Fibroblast of villous mesenchyme (primary cell): Measurements from ENCODE around the gene DUS3L. TPM values are rescaled to one million over a fixed set of nuclear protein-coding genes. Genes with fewer than 3 reads are reported as not detected.

Source experiments
- DNase-seq: peaks from one replicate; pipeline ENCODE4 v3.0.0-alpha.2; 2010; ENCODE audit warnings: low read depth
- H3K4me3 ChIP-seq: 2 replicates; pipeline ENCODE4 v1.5.1; 2011; ENCODE audit warnings: low read depth, mild to moderate bottlenecking, low read length
- total RNA-seq: library from RNA; depleted of rRNA; stranded (reverse); fragments of >200 nt; gene quantifications from 2 replicates; pipeline ENCODE4 v1.2.3, GENCODE V29; 2012
- TF ChIP-seq, protein P1 (sequence below): IDR thresholded peaks from 2 replicates; pipeline ENCODE4 v1.5.1; 2012; ENCODE audit warnings: low read depth, mild to moderate bottlenecking, low read length; ENCODE audit not compliant: insufficient read depth

The DUS3L gene
- total RNA-seq, 1 donor: 19.9 TPM

DNA sequence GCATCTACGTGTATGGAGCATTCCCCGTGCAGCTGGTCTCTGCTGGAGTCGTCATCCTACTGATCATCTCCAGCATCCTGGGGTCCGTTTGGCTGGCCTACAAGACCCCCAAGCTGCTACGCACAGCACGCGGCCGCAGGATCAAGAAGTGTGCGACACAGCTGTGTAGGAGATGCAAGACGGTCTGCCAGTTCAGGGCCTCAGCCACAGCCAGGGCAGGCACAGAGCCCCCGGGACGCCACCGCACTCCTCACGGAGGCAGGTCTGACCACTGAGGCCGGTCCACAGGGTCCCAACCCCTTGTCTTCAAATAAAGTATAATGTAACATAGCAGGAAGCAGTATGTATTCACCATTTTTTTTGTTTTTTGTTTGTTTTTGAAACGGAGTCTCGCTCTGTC lies 12.6 kb downstream of the DUS3L start:
- DNase-seq: no peak
- TF ChIP-seq, protein P1, sequence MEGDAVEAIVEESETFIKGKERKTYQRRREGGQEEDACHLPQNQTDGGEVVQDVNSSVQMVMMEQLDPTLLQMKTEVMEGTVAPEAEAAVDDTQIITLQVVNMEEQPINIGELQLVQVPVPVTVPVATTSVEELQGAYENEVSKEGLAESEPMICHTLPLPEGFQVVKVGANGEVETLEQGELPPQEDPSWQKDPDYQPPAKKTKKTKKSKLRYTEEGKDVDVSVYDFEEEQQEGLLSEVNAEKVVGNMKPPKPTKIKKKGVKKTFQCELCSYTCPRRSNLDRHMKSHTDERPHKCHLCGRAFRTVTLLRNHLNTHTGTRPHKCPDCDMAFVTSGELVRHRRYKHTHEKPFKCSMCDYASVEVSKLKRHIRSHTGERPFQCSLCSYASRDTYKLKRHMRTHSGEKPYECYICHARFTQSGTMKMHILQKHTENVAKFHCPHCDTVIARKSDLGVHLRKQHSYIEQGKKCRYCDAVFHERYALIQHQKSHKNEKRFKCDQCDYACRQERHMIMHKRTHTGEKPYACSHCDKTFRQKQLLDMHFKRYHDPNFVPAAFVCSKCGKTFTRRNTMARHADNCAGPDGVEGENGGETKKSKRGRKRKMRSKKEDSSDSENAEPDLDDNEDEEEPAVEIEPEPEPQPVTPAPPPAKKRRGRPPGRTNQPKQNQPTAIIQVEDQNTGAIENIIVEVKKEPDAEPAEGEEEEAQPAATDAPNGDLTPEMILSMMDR: no peak
- H3K4me3 ChIP-seq: no peak overlapping the region

DNA sequence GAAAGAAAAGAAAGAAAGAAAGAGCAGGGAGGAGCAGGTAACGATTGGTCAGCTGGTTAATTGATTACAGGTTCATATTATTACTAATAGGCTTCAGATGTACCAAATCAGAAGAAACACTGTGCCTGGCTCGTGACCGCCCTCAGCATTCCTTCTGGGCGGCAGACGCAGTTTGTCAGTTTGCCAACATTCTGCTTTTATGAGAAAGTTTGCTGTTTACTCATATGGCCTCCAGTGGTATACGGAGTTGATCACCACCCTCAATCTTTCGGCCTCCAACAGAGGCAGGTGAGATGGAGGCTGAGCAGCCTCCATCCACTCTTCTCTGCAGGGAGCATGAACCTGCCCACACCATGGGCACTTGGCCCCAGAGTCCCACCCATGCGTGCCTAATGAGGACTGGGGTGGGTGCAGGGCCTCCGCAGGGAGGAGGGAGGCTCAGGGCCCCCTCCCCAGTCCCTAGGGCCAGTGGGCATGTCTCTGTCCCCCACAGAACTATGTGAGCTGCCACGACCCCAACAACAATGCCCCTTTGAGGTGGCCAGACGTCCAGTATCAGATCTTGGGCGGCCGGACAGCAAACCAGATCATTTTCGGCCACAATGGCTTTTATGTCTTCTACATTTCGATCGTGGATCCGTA lies 15.2 kb downstream of the DUS3L start:
- H3K4me3 ChIP-seq: no peak overlapping the region
- TF ChIP-seq, protein P1: no peak
- DNase-seq: peak; percentile 67

DNA sequence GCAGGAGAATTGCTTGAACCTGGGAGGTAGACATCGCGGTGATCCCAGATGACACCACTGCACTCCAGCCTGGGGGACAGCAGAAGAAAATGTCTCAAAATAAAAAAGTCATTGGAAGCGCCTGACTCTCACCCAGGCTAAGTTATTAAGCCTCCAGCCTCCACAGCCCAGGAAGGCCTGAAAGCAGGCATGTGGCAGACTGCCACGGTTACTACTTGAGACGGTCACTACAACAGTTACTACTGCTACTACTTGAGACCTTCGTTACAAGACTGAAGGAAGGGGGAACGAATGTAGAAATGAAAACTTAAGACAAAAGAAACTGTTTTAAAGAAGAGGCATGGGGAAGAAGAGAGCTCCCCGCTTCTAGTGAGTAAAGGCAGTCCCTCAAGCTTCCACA lies 16.0 kb downstream of the DUS3L start:
- H3K4me3 ChIP-seq: no peak overlapping the region
- no peak for DNase-seq
- TF ChIP-seq, protein P1: no peak

GRCh38 chr19:5773276-5773675 lies 17.7 kb downstream of the DUS3L start:
- TF ChIP-seq, protein P1: no peak
- H3K4me3 ChIP-seq: no peak overlapping the region
- no peak for DNase-seq

GRCh38 chr19:5772416-5772815 lies 18.5 kb downstream of the DUS3L start:
- TF ChIP-seq, protein P1: no peak
- no peak for DNase-seq
- no peak overlapping the region for H3K4me3 ChIP-seq

DNA sequence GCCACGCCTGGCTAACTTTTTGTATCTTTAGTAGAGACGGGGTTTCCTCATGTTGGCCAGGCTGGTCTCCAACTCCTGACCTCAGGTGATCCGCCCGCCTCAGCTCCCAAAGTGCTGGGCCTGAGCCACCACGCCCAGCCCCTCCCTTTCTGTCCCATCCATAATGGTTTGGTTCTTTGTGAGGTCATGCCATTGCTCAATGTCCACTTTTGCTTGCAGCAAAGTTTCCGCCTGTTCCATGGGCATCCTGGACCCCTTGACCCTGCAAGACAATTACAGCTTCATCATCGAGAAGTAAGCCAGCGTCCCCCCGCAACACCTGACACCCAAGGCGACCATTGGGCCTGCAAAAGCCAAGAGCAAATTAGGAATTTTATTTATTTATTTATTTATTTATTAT lies 23.0 kb downstream of the DUS3L start:
- DNase-seq: no peak
- no peak overlapping the region for H3K4me3 ChIP-seq
- TF ChIP-seq, protein P1: no peak

DNA sequence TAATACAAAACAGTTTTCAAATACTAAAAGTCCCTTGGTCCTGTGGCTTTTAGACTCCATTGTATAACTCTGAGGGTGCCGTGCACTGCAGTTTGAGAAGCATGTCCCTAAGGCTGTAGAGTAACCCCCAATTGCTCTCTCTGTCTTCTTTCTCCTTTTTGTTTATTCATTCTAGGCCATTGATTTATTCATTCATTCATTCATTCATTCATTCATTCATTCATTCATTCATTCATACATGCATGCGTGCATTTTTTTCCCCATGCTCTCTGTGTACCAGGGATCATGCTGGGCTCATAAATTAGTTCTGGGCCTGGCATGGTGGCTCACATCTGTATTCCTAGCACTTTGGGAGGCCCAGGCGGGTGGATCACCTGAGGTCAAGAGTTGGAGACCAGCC lies 25.7 kb downstream of the DUS3L start:
- TF ChIP-seq, protein P1: no peak
- H3K4me3 ChIP-seq: no peak overlapping the region
- DNase-seq: no peak
